Measurements from ENCODE around the gene PMEPA1.

Gene PMEPA1

DNA sequence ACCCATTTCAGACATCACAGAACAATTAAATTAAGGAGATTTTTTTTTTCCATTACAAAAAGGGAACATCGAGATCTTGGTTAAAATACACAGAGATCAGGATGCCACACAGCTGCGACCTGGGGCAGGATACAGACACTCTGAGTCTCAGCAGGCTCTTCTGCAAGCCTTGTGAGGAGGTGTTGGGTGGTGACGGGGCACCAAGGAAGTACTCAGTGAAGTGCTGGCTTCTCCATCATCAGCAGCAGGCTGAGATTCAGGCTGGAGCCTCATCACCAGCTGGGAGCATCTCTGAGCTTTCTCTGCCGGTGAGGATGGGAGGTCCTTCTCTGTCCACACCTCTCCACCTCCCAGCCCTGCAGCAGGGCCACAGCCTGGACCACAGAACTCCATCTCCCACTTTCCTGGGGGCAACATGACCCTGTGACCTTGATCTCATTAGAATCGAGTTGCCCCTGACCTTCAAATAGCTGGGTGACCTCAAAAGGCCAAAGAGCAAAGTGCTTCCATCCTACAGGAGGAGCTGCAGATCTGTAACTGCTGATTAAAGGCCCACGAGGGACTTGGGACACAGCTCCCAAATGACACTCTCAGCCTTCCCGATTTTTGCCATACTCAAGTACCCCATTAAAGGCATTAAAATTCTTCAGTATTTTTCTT is 16.0 kb downstream of the PMEPA1 start:
- DNase-seq (ENCODE audit: low read depth): no peak

DNA sequence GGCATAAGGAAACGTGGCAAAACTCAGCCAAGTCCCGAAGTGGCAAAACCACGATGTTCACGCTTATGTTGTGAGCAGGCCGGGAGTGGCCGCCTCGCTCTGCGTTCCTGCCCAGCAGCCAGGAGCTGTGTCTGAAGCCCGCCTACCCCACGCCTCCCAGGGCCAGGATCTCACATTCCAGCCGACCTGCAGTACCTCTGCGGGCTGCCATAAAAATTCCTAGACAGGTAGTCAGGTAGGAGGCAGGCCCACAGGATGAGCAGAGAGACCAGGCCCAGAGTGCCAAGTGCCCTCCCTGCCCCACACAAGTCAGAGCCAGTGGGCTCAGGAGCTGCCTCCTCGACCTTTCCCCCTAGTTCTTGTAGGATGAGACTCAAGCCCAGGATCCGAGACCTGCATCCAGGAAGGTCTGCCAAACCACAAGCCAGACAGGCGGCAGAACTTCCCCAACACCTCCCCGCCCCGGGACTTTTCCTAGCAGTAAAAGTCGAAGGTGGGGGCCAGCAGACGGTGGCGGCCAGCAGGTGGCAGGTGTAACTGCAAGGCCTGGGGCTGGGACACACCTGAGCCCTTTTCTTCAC is 16.7 kb downstream of the PMEPA1 start:
- DNase-seq (ENCODE audit: low read depth): no peak

DNA sequence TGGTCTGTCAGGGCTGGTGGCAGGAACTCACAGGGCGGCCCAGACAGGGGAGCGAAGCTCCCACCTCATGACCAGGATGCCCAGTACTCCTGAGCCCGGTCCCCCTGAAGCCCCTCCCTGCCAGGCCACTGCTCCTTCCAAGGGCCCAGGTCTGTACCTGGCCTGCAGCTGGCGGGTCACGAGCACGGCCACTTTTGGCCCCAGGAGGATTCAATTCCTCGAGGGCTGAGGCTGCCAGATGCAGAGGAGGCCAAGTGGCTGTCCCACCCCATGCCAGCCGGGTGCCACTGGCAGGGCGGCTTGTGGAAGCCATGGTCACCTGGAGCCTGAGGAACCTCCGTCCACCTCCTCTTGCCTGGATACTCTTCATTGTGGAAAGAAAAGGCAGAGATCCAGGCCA is 17.4 kb downstream of the PMEPA1 start:
- no peak for DNase-seq (ENCODE audit: low read depth)

DNA sequence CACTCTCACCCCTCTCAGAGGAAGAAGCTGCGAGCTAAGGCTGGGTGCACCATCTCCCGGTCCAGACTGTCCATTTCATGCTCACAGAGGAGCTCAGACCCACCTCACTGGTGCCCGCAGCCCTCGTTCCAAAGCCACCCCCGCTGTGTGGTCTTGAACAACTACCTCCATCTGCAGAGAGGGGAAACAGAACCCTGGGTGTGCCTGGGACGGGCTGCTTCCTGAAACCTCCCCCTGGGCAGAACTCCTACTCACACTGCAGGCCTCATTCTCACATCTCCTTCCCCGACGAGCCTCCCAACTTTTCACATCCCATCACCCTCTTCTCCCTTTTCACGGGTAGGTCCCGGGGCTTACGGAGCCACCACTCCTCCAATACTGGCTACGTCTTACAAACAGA is 18.1 kb downstream of the PMEPA1 start:
- no peak for DNase-seq (ENCODE audit: low read depth)

DNA sequence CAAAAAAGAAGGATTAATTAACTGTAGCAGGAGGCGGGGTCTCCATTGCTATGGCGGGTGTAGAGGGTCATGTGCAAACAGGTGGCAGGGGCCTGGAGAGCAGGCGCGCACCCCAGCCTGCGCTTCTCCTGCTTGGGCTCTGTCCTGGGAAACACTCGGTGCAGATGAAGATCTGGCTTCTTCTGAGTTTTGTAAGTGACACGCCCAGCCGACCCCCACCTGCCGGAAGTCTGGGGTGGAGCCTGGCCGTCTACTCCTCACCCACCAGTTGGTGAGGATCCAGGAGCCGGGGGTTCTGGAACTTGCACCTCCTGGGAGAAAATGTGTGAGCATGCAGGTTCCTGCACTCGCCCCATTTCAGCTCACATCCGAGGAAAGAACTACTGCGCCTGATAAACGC is 19.3 kb downstream of the PMEPA1 start:
- DNase-seq (ENCODE audit: low read depth): no peak

DNA sequence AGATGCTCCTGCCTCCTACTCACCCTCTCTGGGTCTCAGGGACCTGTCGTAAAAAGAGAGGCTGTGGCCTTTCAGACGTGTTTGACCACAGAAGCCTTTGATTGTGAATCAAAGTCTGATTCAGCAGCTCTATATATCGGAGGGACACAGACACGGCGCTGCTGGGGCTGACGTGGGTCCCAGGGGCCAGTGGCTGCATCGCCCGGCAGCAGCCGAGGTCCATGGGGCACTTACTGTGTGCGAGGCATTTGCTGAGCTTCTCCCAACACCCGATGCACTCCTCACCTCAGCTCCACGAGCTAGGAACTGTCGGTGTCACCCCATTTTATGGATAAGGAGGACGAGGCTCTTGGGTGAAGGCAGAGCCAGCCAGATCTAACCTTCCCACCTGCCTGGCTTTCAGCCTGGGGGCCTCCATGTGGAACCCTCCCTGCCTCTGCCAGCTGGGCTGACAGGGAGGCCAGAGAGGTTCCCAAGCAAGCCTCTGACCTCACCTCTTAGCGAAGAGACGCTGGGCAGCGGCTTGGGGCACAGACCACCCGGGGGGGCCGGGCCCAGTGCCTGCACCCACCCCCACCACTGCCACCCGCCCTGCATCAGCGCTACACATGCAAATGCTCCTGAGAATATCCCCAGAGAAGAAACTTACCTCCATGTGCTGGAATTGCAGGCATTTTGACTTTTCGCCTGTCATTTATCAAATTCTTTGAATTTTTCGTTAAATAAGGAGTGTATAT is 19.9 kb downstream of the PMEPA1 start:
- DNase-seq (ENCODE audit: low read depth): no peak

DNA sequence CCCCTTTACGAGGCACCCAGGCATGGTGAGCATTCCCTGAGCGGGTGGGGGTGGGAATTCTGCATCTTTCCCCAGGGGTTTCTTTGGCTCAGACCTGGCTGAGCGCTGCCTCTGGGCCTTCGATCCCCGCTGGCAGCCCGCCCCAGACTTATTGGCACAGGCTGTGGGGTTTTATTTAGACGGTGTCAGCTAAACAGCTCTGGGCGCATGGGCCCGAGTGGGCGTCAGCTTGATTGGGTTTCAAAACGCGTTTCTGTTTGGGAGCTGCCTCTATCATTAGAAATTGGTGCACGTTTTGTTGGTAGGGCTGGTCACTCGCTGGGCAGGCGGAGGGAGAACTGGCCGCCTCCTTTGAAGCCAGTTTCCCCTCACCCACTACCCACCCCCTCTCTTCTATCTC is 21.0 kb downstream of the PMEPA1 start:
- no peak for DNase-seq (ENCODE audit: low read depth)

DNA sequence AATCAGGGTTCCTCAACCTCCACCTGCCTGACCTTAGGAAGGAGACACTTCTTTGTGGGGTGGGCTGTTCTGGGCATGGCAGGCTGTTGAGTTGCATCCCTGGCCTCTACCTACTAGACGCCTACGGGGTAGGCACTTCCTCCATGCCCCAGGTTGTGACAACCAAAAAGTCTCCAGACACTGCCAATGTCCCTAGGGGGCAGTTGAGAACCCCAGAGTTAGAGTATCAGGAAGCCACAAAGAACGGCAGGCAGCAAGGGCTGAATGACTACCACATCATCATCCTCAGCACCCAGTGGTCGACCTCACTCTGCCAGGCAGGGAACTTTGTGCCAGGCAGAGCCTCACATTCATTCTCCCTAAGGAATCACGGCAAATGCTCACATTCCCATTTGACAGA is 21.5 kb downstream of the PMEPA1 start:
- no peak for DNase-seq (ENCODE audit: low read depth)

DNA sequence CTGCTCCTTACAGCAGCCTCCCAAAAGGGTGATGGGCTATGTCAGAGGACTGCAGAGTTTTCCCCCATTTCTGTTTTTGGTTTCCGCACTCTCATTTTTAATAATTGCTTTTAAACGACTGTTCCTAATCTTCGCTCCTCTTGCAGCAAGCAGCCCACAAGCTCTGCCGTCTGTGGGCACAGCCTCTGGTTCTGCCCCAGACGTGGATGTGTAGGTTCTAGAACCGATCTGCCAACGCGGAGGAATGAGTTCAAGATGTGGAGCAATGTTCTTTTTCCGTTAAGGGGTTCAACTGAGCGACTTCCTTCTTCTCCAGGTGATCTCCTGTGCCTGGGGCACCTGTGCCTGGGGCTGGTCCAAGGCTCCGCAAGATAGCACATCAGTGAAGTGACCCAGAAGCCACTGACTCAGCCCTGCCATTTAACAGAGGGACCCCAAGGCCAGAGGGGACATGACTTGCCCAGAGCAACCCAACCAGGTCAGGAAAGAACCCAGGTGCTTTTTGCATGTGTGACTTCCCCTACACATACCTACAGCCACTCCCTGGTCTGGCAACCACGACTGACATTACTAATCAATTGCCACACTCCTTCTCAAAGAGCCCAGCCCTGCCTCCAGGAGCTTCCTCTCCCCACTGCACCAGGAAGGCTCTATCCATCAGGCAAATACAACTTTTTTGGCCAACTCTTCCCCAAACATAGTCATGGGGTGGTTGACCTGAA is 22.7 kb downstream of the PMEPA1 start:
- no peak for DNase-seq (ENCODE audit: low read depth)

DNA sequence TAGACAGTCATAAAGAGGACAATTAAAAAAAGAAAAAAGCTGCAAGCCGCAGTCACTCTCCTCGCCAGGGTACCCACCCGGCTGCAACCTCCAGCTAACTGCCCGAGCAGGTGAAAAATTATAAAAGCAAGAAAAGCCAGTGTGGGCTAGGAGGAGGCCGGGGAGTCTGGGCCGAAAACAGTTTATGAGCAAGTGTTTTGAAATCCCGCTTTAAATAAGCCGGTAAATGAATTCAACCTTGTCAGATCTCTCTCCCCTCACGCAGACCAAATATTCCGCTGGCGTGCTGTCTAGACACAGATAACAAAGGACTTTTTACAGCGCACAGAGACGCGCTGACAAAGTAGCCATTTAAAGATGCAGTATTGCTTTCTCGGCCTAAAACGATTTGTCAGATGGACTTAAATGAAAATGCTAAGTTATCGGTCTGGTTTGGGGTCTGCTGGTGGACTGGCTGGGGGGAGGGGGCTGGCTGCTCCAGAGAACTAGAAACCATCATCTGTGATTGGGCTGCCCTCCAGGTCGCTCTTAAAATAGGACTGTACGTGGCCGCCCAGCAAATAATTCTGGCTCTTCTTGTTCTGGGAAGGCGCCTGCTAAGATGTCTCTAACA is 24.6 kb downstream of the PMEPA1 start:
- no peak for DNase-seq (ENCODE audit: low read depth)

DNA sequence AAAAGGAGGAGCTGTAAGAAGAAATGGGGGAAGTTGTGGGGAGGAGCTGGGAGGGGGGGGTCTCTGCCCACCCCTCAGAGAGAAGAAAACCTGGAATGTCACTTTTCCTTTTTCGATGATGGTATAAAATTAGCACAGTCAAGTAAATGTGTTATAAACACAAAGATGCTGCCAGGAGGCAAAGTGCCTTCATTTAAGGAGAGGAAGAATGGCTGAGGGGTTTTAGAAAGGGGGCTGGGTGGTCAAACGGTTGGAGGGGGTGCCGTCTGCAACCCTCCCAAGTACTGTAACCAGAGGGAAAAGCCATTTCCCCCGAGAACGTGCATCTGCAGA is 25.0 kb downstream of the PMEPA1 start:
- no peak for DNase-seq (ENCODE audit: low read depth)

DNA sequence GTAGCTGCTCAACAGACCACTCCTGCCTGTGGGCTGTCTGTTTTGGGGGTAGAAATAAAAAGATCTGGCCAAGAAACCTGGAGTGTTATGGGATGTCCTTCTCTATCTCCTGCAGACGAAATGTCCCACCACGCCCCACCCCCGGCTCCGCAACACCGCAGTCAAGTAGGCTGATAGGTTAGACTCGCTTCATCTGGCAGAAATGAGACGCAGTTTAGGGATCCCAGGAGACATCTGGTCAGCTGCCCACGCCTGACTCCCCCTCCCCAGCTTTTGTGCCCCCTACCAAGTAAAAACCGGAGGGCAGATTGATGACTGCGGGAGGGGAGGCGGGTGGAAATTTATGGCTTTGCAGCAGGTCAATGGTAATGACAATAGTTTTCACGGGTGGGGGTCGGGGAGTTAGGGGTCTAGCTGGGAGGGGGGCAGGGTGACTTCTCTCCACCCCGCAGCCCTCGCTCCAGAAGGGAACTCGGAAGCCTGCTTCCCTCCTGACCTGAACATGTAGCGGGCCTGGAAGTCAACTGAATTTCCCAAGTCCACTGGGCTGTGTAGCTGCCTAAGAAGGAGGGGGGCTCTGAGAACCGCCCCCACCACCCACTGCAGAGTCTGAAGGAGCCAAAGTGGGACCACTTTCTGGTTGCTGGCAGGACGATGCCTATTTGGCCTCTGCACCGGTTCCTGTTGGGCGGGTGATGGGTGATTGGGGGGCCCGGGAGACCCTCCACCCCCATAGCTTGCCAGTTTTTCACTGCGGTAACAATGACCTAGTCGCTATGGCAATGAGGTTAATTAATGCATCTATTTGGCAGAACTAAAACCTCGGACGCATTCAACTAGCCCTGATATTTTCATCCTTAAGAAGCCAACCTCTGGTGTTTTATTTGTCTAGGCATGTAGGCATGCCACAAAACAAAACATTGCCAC is 25.7 kb downstream of the PMEPA1 start:
- DNase-seq (ENCODE audit: low read depth): no peak

DNA sequence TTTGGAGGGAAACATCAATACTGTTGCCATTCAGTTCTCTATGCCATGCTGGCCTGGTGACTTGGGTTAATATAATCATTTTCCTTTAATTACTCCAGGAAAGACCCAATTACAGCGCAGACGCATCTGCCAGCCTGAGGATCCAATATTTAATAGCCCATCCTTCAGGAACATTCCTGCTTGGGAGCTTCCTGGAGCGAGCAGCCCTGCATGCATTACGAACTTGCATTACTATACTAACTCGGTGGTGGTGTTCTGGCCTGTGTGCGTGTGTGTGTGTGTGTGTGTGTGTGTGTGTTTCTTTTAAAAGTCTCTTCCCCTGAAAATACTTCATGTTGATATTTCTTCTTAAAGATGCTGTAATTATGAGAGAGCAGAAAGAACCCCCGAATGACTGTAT is 26.5 kb downstream of the PMEPA1 start:
- DNase-seq (ENCODE audit: low read depth): no peak

DNA sequence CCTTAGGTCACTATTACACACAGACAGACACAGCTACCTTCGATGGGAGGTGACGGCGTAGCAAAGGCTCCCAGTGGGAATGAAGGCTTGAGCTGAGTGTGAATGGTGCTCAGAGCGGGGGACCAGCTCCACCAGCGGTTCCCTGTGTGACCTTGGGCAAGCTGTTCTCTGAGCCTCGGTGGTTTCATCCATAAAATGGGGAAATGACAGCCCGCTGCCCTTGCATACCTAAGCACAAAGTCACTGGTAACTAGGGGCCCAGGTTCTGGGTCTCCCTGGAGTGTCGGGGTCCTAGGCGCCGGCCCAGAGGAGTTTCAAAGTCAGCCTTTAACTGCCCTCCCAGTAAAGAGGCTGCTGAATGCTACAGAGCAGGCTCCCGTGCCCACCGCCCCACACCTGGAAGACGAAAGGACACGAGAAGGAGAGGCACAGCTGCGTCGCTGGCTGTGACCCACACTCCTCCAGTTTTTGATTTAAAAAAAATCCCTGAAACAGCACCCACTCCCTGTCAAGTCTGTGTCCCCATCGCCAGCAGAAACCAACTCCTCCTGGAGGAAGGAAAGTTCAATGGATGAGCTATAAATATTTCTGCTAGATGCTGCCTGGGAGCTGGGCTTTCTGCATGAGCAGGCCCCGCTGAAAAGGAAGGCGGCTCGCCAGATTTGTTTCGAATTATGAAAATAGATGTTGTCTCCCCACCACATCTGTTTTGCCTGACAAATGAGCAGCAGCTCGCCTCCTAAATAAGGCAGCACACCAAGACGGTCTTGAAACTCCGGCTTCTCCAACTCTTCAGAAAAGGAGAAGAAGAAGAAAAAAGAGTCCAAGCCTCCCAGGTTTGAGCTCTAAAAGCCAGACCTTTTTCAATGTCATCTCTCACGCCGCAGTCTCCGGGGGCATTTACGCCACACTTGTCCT is 27.4 kb downstream of the PMEPA1 start:
- no peak for DNase-seq (ENCODE audit: low read depth)

DNA sequence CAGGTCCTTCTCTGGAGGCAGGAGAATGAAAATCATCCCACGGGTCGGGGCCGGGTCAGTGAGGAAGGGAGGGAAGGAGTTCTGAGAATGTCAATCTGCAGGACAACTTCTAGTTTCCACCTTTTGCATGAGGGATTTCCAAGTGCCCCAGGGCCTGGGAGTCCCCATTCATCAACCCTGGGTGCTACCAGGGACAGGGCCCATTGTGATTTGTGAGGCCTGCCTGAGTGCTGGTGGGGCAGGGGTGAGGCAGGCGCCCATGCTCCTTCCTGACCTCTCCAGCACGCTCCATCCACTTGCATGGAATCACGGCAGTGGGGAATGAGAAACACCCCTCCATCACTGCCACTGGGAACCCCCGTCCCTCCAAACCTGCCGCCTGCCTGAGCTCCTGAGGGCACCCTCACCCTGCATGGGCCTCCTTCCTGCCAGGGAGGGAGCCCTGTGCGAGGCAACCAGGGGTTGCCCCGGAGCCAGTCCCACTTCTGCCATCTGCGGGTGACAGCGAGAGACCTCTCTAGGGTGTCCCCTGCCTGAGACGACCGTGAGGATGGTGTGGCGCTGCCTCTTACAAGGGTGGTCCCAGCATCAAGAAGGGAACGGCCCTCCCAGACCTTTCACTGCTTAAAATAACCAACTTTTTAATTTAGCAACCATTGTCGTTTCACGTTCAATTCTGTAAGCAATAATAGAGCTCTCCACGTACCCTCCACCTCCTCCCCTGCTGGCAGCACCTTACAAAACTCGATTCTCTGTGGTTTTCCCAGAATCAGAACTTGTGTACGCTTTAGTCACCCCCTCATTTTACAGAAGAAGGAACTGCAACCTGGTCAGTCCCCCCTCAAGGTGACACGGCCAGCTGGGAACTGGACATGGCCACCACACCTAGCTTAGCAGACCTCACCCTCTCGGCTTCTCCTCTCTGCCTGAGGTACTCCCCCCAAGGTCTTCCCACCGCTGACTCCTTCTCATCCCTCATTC is 28.6 kb downstream of the PMEPA1 start:
- DNase-seq (ENCODE audit: low read depth): no peak

DNA sequence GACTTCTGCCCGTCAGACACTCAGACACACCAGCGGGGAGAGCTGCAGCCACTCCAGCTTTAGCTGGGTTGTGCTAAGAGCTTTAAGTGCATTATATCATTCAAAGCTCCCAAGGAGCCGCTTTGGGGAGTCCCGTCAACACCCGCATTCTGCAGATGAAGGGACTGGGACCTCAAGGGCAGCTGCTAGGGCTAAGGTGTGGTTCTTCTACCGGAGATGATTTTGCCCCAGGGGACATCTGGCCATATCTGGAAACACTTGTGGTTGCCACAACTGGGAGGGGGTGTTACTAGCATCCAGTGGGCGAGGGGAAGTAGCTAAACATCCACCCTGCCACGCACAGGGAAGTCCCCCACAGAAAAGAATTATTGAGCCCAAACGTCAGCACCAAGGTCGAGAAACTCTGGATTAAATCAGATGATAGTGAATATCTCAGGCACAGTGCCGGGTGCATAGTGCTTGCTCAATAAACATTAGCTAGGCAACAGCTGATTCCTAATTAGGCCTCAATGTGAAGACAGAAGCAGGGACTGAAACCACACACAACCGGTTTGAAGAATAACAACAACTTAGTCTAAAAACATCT is 29.6 kb downstream of the PMEPA1 start:
- no peak for DNase-seq (ENCODE audit: low read depth)

DNA sequence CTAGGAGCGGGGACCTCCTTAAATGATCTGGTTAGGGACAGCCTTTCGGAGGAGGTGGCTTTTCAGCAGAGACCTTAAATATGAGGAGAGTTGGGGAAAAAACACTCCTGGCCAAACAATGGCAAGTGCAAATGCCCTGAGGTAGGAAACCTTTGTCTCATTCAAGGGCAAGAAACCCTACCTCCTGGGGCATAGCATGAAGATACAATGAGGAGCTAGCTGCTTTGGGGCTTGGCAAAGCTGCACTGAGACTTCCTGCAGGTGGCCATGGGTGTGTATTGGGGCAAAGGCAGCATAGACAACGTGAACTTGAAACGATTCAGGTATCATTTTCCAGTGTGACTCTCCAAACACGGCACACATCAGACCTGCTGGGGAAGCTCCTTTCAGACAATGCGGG is 30.7 kb downstream of the PMEPA1 start:
- no peak for DNase-seq (ENCODE audit: low read depth)

DNA sequence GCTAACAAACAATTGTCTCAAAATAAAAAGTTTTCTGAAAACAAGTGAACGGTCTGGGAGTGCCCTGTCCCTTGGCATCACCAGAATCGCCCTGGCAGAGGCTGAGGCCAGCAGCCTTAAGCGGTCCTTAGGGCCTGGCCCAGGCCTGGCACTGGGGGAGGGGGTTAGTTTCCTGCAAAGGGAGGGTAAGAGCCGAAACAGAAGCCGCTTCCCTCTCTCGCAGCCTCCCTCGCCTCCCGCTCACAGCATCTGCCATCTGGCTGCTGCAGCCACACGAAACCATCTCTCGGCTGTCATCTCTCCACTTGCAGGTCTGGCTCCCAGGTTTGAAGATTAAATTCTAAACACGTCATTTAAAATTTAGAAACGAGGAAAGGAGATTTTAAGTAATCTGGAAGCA is 31.5 kb downstream of the PMEPA1 start:
- no peak for DNase-seq (ENCODE audit: low read depth)

DNA sequence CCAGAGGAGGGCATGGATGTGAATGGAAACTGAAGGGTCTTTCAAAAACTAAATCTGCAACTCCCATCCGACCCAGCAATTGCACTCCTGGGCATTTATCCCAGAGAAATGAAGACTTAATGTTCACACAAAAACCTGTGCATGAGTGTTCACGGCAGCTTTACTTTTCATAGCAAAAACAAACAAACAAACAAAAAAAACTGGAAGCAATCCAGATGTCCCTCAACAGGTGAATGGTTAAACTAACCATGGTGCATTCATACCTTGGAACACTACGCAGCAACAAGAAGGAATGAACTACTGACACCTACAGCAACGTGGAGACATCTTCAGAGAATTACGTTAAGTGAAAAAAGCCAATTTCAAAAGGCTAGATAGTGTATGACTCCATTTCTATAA is 32.2 kb downstream of the PMEPA1 start:
- DNase-seq (ENCODE audit: low read depth): no peak
